SK-N-SH (cell line): ENCODE results near the gene NPIPB4. TPM values are rescaled to one million over a fixed set of nuclear protein-coding genes. Genes with fewer than 3 reads are reported as not detected.
"Not testable (repeated sequence)": the region's sequence is repeated elsewhere in the genome, so short reads cannot be mapped to it uniquely, and the experiment has no call there.

Experiments used
- CTCF ChIA-PET: fragments of 300-600, 350-600 bp; formaldehyde crosslinking; extraction: SDS; loops from one replicate; lab custom pipeline; 2021; lab: Yijun Ruan, JAX
- POLR2A ChIA-PET: fragments of 350-600 bp; sonication (Branson Sonifier 250); formaldehyde crosslinking; extraction: SDS; loops from one replicate; lab custom pipeline; 2020; ENCODE audit warnings: antibody characterized with exemption, inconsistent platforms; lab: Yijun Ruan, JAX
- DNase-seq: peaks from one replicate; pipeline ENCODE4 v3.0.0; 2012
- H2AFZ ChIP-seq: fragments of 200-600 bp; sonication (generic); 2 replicates; pipeline ENCODE4 v1.8.1; 2016; ENCODE audit warnings: antibody characterized with exemption, mild to moderate bottlenecking, low read depth
- H3F3A ChIP-seq: fragments of 200-600 bp; sonication (generic); replicated peaks from 2 replicates; pipeline ENCODE3; 2016; ENCODE audit warnings: antibody characterized with exemption, mild to moderate bottlenecking; ENCODE audit not compliant: insufficient read depth
- H3K27ac ChIP-seq, 2 experiments: fragments of 200-500 bp in 1 of 2; fragments of 200-600 bp in 1 of 2; sonication (Bioruptor generic) in 1 of 2; sonication (generic), shearing (Covaris generic) in 1 of 2; 2 replicates each; pipeline versions ENCODE4 v1.5.1 to v1.6.1; 2014 to 2016; ENCODE audit warnings: low read depth in 2 of 2, inconsistent platforms in 1 of 2, low read length in 1 of 2, mild to moderate bottlenecking in 1 of 2, mixed read lengths in 1 of 2
- H3K27me3 ChIP-seq: fragments of 200-600 bp; sonication (generic), shearing (Covaris generic); 2 replicates; pipeline ENCODE4 v1.6.1; 2016; ENCODE audit warnings: mixed run types; ENCODE audit not compliant: insufficient read depth
- H3K36me3 ChIP-seq, 2 experiments: fragments of 200-500 bp in 1 of 2; fragments of 200-600 bp in 1 of 2; sonication (Bioruptor generic) in 1 of 2; sonication (generic) in 1 of 2; replicated peaks in 1 of 2; 2 replicates each; pipeline versions ENCODE3 to v1.5.1; 2014 to 2016; ENCODE audit warnings: low read length in 1 of 2, mild to moderate bottlenecking in 1 of 2; ENCODE audit not compliant: insufficient read depth in 2 of 2, control insufficient read depth in 1 of 2
- H3K4me1 ChIP-seq, 2 experiments: fragments of 200-500 bp in 1 of 2; fragments of 200-600 bp in 1 of 2; sonication (Bioruptor generic) in 1 of 2; sonication (generic), shearing (Covaris generic) in 1 of 2; 2 replicates each; pipeline versions ENCODE4 v1.5.1 to v1.6.1; 2014 to 2016; ENCODE audit warnings: low read depth in 1 of 2, low read length in 1 of 2, mixed run types in 1 of 2; ENCODE audit not compliant: insufficient read depth in 2 of 2, control insufficient read depth in 1 of 2
- H3K4me2 ChIP-seq: fragments of 200-600 bp; sonication (generic), shearing (Covaris generic); 2 replicates; pipeline ENCODE4 v1.6.1; 2017; ENCODE audit warnings: mixed run types
- H3K4me3 ChIP-seq, 2 experiments: fragments of 200-500 bp in 1 of 2; fragments of 200-600 bp in 1 of 2; sonication (Bioruptor generic) in 1 of 2; sonication (generic), shearing (Covaris generic) in 1 of 2; 2 replicates each; pipeline versions ENCODE4 v1.5.1 to v1.8.1; 2014 to 2016; ENCODE audit warnings: low read depth in 2 of 2, inconsistent platforms in 1 of 2, low read length in 1 of 2, mild to moderate bottlenecking in 1 of 2, mixed read lengths in 1 of 2, moderate library complexity in 1 of 2
- H3K79me2 ChIP-seq: fragments of 200-600 bp; sonication (generic); 2 replicates; pipeline ENCODE4 v1.8.1; 2017; ENCODE audit warnings: mild to moderate bottlenecking; ENCODE audit not compliant: insufficient read depth
- H3K9ac ChIP-seq: fragments of 200-600 bp; sonication (generic); 2 replicates; pipeline ENCODE4 v1.6.1; 2017; ENCODE audit warnings: mixed run types
- H3K9me2 ChIP-seq: fragments of 200-600 bp; sonication (generic); 2 replicates; pipeline ENCODE4 v1.6.1; 2017; ENCODE audit warnings: mixed run types
- H3K9me3 ChIP-seq: fragments of 200-600 bp; sonication (generic); 2 replicates; pipeline ENCODE4 v1.6.1; 2017; ENCODE audit warnings: mixed run types, mild to moderate bottlenecking, moderate library complexity
- H4K20me1 ChIP-seq: fragments of 200-600 bp; sonication (generic); 2 replicates; pipeline ENCODE4 v1.6.1; 2017; ENCODE audit warnings: mild to moderate bottlenecking, mixed run types; ENCODE audit not compliant: insufficient read depth
- WGBS: methylation state at CpG from one replicate; pipeline ENCODE4 v1.1.6; 2017; ENCODE audit warnings: low lambda C conversion rate; 5-methylcytosine and 5-hydroxymethylcytosine counted together
- polyA plus RNA-seq, 3 experiments: library from polyadenylated mRNA; depleted of rRNA; stranded (reverse); fragments of >200 nt; gene quantifications; 2 replicates each; pipeline ENCODE4 v1.2.3, GENCODE V29; 2012

Gene NPIPB4
- polyA plus RNA-seq (2012; rRNA removed), result 9.2 and 16.1 TPM in 2 replicates
- 4.6 and 5.3 TPM in 2 replicates for polyA plus RNA-seq (2012; cell fraction: cytosol; rRNA removed)
- 87.6 and 122 TPM in 2 replicates for polyA plus RNA-seq (2012; cell fraction: nucleus; rRNA removed)

GRCh38 chr16:21857656-21858055, at the start of gene NPIPB4:
NPIPB4 (minus strand) TSS chr16:21857756; CDS start chr16:21857378, 378 bp downstream.
- H3K4me3 ChIP-seq, H3K27me3 ChIP-seq, H3K36me3 ChIP-seq, H3K79me2 ChIP-seq, H3K27ac ChIP-seq, H3K4me2 ChIP-seq, H3K4me1 ChIP-seq, H3K9me2 ChIP-seq, CTCF ChIA-PET, H3F3A ChIP-seq, H3K9ac ChIP-seq, H2AFZ ChIP-seq, DNase-seq, H4K20me1 ChIP-seq, H3K9me3 ChIP-seq, POLR2A ChIA-PET: not testable (repeated sequence)
- WGBS, result no CpG with 5 or more reads among the region's 5 CpGs

GRCh38 chr16:21898998-21899397, 41.4 kb upstream of the NPIPB4 start:
- H3K4me2 ChIP-seq, CTCF ChIA-PET, H4K20me1 ChIP-seq, H2AFZ ChIP-seq, H3K9me3 ChIP-seq, H3K27me3 ChIP-seq, DNase-seq, H3K9me2 ChIP-seq, H3K4me3 ChIP-seq, H3K4me1 ChIP-seq, POLR2A ChIA-PET, H3K36me3 ChIP-seq, H3K27ac ChIP-seq, H3F3A ChIP-seq, H3K79me2 ChIP-seq, H3K9ac ChIP-seq: not testable (repeated sequence)
- WGBS, result 41% methylated on average over 3 of the region's 5 CpGs

DNA sequence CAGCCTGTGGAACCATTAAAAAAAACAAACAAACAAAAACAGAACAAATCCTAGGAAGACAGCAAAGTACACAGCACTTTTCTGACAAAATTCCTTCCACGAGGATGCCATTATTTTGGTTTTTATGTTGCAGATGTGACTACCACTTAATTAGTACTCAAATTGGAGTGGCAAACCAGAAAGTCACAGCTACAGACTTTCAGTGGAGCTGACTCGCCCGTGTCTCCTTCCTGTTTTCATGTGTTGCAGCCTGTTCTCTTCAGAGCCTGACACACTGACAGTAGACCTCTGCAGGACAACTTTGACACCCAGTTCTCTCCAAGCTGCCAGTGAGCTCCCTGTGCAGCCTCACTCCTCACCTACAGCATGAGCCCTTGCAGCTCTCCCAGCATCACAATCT, 24.4 kb upstream of the NPIPB4 start:
- H3K27ac ChIP-seq, DNase-seq, H3K4me1 ChIP-seq, H3K9ac ChIP-seq, H3K36me3 ChIP-seq, H3K4me2 ChIP-seq, H3K4me3 ChIP-seq, H3F3A ChIP-seq, H3K27me3 ChIP-seq, H3K9me2 ChIP-seq, H2AFZ ChIP-seq, H3K79me2 ChIP-seq, POLR2A ChIA-PET, H4K20me1 ChIP-seq, H3K9me3 ChIP-seq, CTCF ChIA-PET: not testable (repeated sequence)
- WGBS, result 38% methylated on average over 3 of the region's 3 CpGs

GRCh38 chr16:21837186-21837585, 20.4 kb downstream of the NPIPB4 start:
- H3K79me2 ChIP-seq, H3K27me3 ChIP-seq, H3K9ac ChIP-seq, H3K27ac ChIP-seq, H3K4me2 ChIP-seq, H3K4me1 ChIP-seq, H2AFZ ChIP-seq, H3K9me3 ChIP-seq, CTCF ChIA-PET, H3K36me3 ChIP-seq, POLR2A ChIA-PET, H3K4me3 ChIP-seq, DNase-seq, H3F3A ChIP-seq, H3K9me2 ChIP-seq, H4K20me1 ChIP-seq: not testable (repeated sequence)
- 71% methylated on average over 7 of the region's 13 CpGs for WGBS

DNA sequence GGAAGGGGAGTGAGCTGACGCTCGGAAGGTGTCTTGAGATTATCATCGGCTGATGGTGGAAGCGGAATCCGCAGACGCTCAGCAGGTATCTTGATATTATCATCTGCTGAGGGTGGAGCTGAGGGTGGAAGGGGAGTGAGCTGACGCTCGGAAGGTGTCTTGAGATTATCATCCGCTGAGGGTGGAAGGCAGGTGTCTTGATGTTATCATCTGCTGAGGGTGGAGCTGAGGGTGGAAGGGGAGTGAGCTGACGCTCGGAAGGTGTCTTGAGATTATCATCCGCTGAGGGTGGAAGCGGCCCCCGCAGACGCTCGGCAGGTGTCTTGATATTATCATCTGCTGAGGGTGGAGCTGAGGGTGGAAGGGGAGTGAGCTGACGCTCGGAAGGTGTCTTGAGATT, 21.2 kb downstream of the NPIPB4 start:
- H4K20me1 ChIP-seq, H3K27me3 ChIP-seq, H3K9me2 ChIP-seq, H3K9me3 ChIP-seq, H3K4me1 ChIP-seq, H3K27ac ChIP-seq, H3K36me3 ChIP-seq, H3F3A ChIP-seq, H3K79me2 ChIP-seq, H3K4me2 ChIP-seq, DNase-seq, POLR2A ChIA-PET, CTCF ChIA-PET, H3K4me3 ChIP-seq, H3K9ac ChIP-seq, H2AFZ ChIP-seq: not testable (repeated sequence)
- WGBS, result 20% methylated on average over 5 of the region's 18 CpGs

- H3K36me3 ChIP-seq, H3F3A ChIP-seq, H3K79me2 ChIP-seq, H2AFZ ChIP-seq, H3K9me2 ChIP-seq, H3K27ac ChIP-seq, H3K4me3 ChIP-seq, POLR2A ChIA-PET, H3K9ac ChIP-seq, H3K27me3 ChIP-seq, H4K20me1 ChIP-seq, H3K4me2 ChIP-seq, H3K4me1 ChIP-seq, H3K9me3 ChIP-seq, DNase-seq, CTCF ChIA-PET: not testable (repeated sequence)
- no CpG with 5 or more reads among the region's 24 CpGs for WGBS
Observed at GRCh38 chr16:21835747-21836146, 21.8 kb downstream of the NPIPB4 start.

DNA sequence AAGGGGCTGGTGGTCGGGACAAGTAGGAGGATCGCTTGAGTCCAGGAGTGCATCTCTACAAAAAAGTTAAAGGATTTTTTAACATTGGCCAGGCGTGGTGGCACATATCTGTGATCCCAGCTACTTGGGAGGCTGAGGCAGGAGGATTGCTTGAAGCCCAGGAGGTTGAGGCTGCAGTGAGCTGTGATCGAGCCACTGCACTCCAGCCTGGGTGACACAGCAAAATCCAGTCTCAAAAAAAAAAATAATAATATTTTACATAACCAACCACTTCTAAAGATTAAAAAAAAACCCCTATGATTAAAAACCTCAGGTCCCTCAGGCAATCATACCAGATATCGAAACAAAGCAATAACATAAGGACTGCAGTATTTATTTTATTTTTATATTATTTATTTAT, 23.3 kb downstream of the NPIPB4 start:
- H3K36me3 ChIP-seq, H3K4me3 ChIP-seq, POLR2A ChIA-PET, H2AFZ ChIP-seq, H3K9me3 ChIP-seq, H3K27me3 ChIP-seq, H3K9me2 ChIP-seq, H3K27ac ChIP-seq, H3F3A ChIP-seq, H4K20me1 ChIP-seq, H3K9ac ChIP-seq, DNase-seq, H3K4me2 ChIP-seq, CTCF ChIA-PET, H3K79me2 ChIP-seq, H3K4me1 ChIP-seq: not testable (repeated sequence)
- 90% methylated on average over 1 of the region's 5 CpGs for WGBS
